SU-DHL-6 (cell line): ENCODE measurements around the gene DUSP9.

Experiments
- H2AFZ ChIP-seq: fragments of 200-600 bp; sonication (generic); 2 replicates; pipeline ENCODE4 v1.6.1; 2014; ENCODE audit warnings: low read depth, mild to moderate bottlenecking, moderate library complexity, mixed read lengths, antibody characterized with exemption, low read length; ENCODE audit not compliant: severe bottlenecking
- H3F3A ChIP-seq: fragments of 200-600 bp; shearing (Covaris generic); 2 replicates; pipeline ENCODE4 v1.6.0; 2016; ENCODE audit warnings: antibody characterized with exemption, mild to moderate bottlenecking; ENCODE audit not compliant: insufficient read depth
- H3K27ac ChIP-seq: fragments of 200-600 bp; sonication (generic); 2 replicates; pipeline ENCODE4 v1.5.1; 2016; ENCODE audit warnings: low read depth, mild to moderate bottlenecking, low read length, moderate library complexity, mixed read lengths
- H3K27me3 ChIP-seq: fragments of 200-600 bp; sonication (generic), shearing (Covaris generic); 2 replicates; pipeline ENCODE4 v1.6.0; 2014; ENCODE audit warnings: mild to moderate bottlenecking, low read length
- H3K36me3 ChIP-seq: fragments of 200-600 bp; sonication (generic); 2 replicates; pipeline ENCODE4 v1.6.1; 2014; ENCODE audit warnings: mild to moderate bottlenecking, low read length, mixed read lengths
- H3K4me2 ChIP-seq: fragments of 300-600, 200-600 bp; shearing (Covaris generic), sonication (generic); 2 replicates; pipeline ENCODE4 v1.6.0; 2014; ENCODE audit warnings: low read length, low read depth, mild to moderate bottlenecking; ENCODE audit not compliant: poor library complexity, severe bottlenecking
- H3K4me3 ChIP-seq: fragments of 200-600 bp; sonication (generic); 2 replicates; pipeline ENCODE4 v1.5.1; 2014; ENCODE audit warnings: antibody characterized with exemption, low read length, mild to moderate bottlenecking, mixed read lengths; ENCODE audit not compliant: insufficient read depth, poor library complexity, severe bottlenecking
- H3K79me2 ChIP-seq: fragments of 200-600 bp; sonication (generic); 2 replicates; pipeline ENCODE4 v1.6.1; 2014; ENCODE audit warnings: mild to moderate bottlenecking, low read length, moderate library complexity; ENCODE audit not compliant: insufficient read depth
- H3K9ac ChIP-seq: fragments of 200-600 bp; sonication (generic); 2 replicates; pipeline ENCODE4 v1.7.0; 2014; ENCODE audit warnings: mild to moderate bottlenecking, low read length
- H3K9me2 ChIP-seq: fragments of 200-600 bp; sonication (generic); replicated peaks from 2 replicates; pipeline ENCODE4 v1.6.1; 2014; ENCODE audit warnings: low read length; ENCODE audit not compliant: insufficient read depth
- H3K9me3 ChIP-seq: fragments of 200-600 bp; sonication (generic); 2 replicates; pipeline ENCODE4 v1.6.1; 2014; ENCODE audit warnings: low read length, mixed read lengths; ENCODE audit not compliant: insufficient read depth
- H4K20me1 ChIP-seq: fragments of 200-600 bp; sonication (generic); 2 replicates; pipeline ENCODE4 v1.6.1; 2014; ENCODE audit warnings: low read depth, mild to moderate bottlenecking, antibody characterized with exemption, low read length, moderate library complexity, mixed read lengths
- CTCF ChIP-seq: fragments of 200-600 bp; sonication (generic); IDR thresholded peaks from one replicate; pipeline ENCODE4 v1.5.1; 2017; ENCODE audit warnings: antibody characterized with exemption, mild to moderate bottlenecking, low read length, moderate library complexity; ENCODE audit not compliant: insufficient read depth, poor library complexity, severe bottlenecking
- EZH2phosphoT487 ChIP-seq: fragments of 200-600 bp; sonication (generic), shearing (Covaris generic); conservative IDR thresholded peaks from 2 replicates; pipeline ENCODE4 v1.6.1; 2018; ENCODE audit warnings: mild to moderate bottlenecking, antibody characterized with exemption, low read length, moderate library complexity, mixed read lengths

The DUSP9 gene

GRCh38 chrX:153641627-153642026 is 5.4 kb upstream of the DUSP9 start:
- H3K27ac ChIP-seq, result no peak overlapping the region
- no peak overlapping the region for H3K9ac ChIP-seq
- H3K9me2 ChIP-seq, result no peaks in the 10 kb centered on the region
- H3K36me3 ChIP-seq, result no peaks in the 10 kb centered on the region
- H3K27me3 ChIP-seq, result no peaks in the 10 kb centered on the region
- no peak overlapping the region for H3K4me2 ChIP-seq
- H3K9me3 ChIP-seq, result no peaks in the 10 kb centered on the region
- H2AFZ ChIP-seq, result no peak overlapping the region
- no peak for TF ChIP-seq EZH2phosphoT487
- TF ChIP-seq CTCF, result no peak
- H3F3A ChIP-seq, result no peaks in the 10 kb centered on the region
- no peak overlapping the region for H3K4me3 ChIP-seq
- no peaks in the 10 kb centered on the region for H4K20me1 ChIP-seq
- H3K79me2 ChIP-seq, result no peaks in the 10 kb centered on the region

GRCh38 chrX:153642051-153642654 is 4.8 kb upstream of the DUSP9 start:
- Histone ChIP-seq H3K27ac (no peak overlapping the region), H3K9ac (no peak overlapping the region), H3K79me2 (no peaks in the 10 kb centered on the region), H3K9me3 (no peaks in the 10 kb centered on the region), H3F3A (no peaks in the 10 kb centered on the region), H2AFZ (no peak overlapping the region), H3K27me3 (no peaks in the 10 kb centered on the region), H4K20me1 (no peaks in the 10 kb centered on the region), H3K4me2 (no peak overlapping the region), H3K9me2 (no peaks in the 10 kb centered on the region), H3K4me3 (no peak overlapping the region), H3K36me3 (no peaks in the 10 kb centered on the region)
- TF ChIP-seq EZH2phosphoT487 (no peak), CTCF (no peak)

GRCh38 chrX:153642655-153643430 is 4.2 kb upstream of the DUSP9 start:
- Histone ChIP-seq H3K27ac (no peak overlapping the region), H3K27me3 (no peaks in the 10 kb centered on the region)

More at GRCh38 chrX:153642655-153643430, 4.2 kb upstream of the DUSP9 start:
- Histone ChIP-seq H3K4me3 (no peak overlapping the region), H3K79me2 (no peaks in the 10 kb centered on the region), H2AFZ (no peak overlapping the region), H3K9me3 (no peaks in the 10 kb centered on the region), H3K4me2 (no peak overlapping the region), H3K9me2 (no peaks in the 10 kb centered on the region), H3F3A (no peaks in the 10 kb centered on the region), H4K20me1 (no peaks in the 10 kb centered on the region), H3K9ac (no peak overlapping the region), H3K36me3 (no peaks in the 10 kb centered on the region)
- TF ChIP-seq CTCF, result no peak
- no peak for TF ChIP-seq EZH2phosphoT487
